HG03025 (cell line): Measurements from ENCODE around the gene KAZN.

Source experiments
- ATAC-seq: cut with Tn5 transposase; IDR thresholded peaks from one replicate; pipeline ENCODE4 v1.9.1; 2021; ENCODE audit warnings: mild to moderate bottlenecking, moderate library complexity; ENCODE audit not compliant: unreplicated experiment, low FRiP score

The KAZN gene

GRCh38 chr1:15058261-15058660 is 459.8 kb downstream of the KAZN start:
- ATAC-seq: no peak

DNA sequence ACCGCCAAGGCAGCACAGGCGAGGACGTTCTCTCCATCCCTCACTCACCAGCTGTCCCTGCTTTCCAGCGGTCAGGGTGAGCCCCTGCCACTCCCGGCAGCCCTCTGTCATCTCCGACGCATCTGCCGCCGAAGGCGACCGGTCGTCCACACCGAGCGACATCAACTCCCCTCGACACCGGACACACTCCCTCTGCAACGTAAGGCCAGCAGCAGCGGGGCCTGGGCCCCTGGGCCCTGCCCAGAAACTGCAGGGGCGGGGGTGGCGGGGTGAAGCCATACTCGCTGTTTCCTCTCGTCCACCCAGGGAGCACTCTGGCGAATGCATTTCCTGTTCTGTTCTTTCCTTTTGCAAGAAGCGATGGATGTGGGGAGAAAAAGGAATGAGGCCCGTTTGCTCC is 461.6 kb downstream of the KAZN start:
- no peak for ATAC-seq

GRCh38 chr1:15062479-15063099 is 464.1 kb downstream of the KAZN start:
- ATAC-seq: no peak

DNA sequence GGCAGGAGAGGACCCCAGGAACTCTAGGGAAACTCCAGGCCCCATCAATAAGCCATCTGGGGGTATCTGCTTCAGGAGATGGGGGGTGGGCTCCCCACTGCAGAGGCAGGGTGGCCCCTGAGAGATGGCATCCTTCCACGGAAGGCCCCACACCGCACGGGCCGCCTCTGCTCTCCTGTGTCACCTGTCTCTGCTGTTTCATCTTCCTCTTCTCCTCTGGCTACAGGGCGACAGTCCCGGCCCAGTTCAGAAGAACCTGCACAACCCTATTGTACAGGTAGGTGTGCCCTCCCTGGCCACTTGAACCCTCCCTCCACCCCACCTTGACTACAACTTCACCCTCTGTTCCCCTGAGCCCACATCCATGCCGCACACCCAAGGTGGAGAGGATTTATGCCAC is 464.9 kb downstream of the KAZN start:
- ATAC-seq: no peak

GRCh38 chr1:15063783-15064182 is 465.3 kb downstream of the KAZN start:
- ATAC-seq: no peak

DNA sequence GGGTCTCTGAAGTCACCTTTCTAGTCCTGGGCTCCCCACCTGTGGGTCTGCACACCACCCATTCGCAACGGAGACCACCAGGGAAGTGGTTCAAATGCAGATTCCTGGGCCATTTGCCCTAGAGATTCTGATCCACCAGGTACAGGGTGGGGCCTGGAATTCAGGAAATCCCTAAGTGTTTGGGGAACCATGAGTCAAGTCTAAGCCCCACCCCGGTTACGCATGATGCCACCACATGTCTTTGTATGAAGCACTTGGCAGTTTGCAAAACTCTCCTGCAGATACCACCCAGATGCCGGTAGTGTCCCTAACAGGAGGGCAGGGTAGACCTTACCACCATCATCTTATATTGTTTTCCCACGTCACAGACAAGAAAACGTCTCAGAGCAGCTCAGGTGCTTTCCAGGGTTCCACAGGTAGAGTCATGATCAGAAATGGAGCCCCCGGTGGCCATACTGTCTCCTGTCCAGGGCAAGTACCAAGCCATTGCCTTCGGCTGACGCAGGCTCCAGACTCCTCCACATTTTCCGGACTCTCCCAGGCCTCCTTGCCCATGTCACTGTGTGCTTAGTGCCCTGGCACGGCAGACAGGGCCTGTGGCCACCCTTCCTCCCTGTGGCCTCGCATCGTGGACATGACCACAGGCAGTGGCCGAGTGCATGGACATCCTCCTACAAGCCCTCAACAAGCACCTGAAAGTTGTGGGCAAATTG is 465.9 kb downstream of the KAZN start:
- ATAC-seq: no peak

GRCh38 chr1:15065291-15065690 is 466.8 kb downstream of the KAZN start:
- no peak for ATAC-seq

DNA sequence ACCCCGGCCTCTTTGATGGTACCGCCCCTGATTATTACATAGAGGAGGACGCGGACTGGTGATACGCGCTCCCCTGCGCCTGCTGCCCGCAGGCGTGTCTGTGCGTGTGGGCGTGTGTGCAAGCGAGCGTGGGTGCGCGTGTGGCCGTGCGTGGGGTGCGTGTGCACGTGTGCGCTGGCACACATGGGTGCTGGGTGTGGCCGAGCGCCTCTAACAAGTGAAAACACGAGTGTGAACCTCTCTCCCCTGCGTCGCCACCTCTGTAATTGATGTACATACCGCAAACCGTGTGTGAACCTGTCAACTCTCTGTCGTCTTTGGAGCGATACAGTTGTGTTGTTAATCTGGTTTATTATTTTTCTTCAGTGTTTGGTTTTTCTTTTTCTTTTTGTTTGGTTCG is 467.3 kb downstream of the KAZN start:
- no peak for ATAC-seq

DNA sequence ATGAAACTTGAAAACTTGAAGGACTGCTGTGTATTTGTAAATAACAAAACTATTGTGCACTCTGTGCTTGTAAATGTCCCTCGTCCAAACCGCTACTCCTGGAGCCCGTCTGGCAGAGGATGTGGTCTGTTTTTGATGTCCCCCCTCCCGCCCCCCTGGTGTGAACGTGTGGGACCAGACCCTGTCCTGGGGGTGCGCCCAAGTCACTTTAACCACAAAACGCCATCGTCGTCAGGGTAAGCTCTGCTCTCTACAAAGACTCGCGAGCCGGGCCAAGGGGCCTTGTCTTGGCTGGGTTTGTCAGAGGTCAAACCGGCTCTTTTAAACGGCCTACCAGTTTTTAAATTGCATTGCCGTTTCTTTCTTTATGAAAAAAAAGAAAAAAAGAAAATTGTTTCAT is 467.7 kb downstream of the KAZN start:
- no peak for ATAC-seq

- no peak for ATAC-seq
Measured at GRCh38 chr1:15067148-15067547, 468.7 kb downstream of the KAZN start.

DNA sequence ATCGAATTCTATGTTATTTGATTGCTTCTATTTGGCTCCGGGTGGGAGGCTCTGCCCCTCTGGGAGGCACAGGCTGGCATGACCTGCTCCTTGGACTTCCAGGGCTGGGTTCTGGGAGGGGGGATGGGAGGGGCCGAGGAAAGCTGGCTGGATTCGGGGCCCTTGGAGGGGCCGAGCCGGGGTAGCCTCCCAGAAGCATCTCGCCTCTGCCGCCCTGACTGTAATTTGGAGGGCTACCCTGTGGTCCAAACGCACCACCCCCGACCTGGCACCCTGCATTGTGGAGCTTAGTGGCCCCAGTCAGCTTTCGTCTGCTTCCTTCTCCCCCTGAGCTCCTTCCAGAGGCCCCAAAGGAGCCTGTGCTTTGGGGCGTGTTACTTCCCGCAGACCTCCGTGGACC is 469.7 kb downstream of the KAZN start:
- no peak for ATAC-seq

GRCh38 chr1:15068997-15069396 is 470.5 kb downstream of the KAZN start:
- no peak for ATAC-seq

DNA sequence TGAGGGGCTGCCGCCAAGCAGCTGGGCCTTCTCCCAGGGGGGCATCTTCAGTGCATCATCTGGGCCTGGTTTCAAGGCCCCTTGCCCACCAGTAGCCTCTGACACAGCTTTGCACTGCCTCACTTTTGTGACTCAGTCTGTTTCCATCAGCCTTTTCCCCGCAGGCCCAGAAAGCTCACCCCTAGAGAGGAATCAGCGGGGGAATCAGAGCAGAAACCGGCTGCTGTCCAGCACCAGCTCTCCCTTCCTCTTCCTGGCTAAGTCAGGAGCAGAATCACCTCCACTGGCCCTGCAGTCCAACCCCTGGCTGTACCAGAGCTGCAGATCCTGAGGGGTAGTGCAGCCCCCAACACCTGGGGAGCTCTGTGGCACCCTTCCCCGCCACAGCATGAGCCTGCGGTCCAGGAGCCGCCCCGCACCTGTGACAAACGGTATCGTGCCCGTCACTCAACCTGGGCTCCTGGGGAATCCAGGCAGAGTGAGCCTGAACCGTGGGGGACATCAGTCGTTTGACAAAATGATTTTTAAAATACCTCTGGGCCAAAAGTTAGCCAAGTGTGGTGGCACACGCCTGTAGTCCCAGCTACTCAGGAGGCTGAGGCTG is 471.8 kb downstream of the KAZN start:
- ATAC-seq: no peak

GRCh38 chr1:15071936-15072335 is 473.5 kb downstream of the KAZN start:
- ATAC-seq: no peak

DNA sequence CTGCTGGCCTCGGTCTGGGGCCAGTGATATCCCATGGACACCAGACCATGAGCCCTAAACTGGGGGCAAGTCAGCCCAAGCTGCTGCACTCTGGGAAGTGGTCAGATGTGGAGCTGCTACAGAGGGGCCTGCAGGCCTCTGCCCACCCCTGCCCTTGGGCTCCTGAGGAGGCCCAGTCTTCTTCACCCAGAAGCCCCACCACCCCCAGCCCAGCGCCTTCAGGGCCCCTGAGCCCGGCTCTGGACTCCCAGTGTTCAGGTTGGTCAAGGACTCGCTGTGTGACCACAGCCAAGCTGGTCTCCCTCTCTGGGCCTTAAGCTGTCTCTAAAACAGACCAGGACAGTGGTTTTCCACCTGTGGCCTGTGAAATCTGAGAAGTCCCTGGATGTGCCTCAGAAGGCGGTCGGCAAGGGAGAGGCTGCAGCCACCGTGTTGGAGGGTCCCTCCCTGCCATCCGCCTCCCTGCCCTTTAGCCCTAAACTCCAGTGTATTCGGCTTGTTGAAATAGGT is 475.4 kb downstream of the KAZN start:
- no peak for ATAC-seq

DNA sequence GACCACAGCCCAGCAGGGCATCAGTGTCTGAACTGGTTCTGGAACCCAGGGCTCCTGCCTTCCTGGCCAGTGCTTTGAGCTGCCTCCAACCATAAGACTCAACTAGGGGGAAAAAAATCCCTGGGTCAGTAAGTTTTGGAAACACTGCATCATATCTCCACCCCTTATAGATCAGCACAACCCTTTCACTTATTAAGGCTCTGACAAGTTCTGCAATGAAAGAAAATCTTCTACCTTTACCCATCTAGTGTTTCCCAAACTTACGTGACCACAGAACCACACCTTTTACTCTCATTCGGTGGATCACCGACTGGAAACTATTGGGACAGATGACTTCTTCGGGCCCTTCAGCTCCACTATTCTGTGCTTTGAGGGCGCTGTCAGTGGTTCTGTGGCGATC is 476.7 kb downstream of the KAZN start:
- ATAC-seq: no peak

- ATAC-seq: no peak
Measured at GRCh38 chr1:15075817-15076216, 477.3 kb downstream of the KAZN start.

DNA sequence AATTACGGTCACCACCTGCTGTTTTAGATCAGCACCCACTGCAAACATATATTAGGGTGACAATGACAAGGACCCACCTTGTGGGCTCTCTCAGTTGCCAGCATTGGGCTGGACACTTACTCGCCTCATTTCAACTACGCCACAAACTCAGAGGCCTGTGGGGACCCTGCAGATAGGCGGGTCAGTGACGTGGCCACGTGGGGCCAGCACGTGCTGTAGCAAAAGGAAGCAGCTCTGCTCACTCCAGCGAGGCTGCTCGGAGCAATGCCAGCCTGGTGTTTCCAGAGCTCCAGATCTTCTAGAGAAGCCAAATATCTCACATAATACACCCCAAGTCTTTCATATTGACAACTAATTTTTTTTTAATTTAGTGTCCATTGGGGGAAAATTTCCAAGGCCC is 478.3 kb downstream of the KAZN start:
- no peak for ATAC-seq

DNA sequence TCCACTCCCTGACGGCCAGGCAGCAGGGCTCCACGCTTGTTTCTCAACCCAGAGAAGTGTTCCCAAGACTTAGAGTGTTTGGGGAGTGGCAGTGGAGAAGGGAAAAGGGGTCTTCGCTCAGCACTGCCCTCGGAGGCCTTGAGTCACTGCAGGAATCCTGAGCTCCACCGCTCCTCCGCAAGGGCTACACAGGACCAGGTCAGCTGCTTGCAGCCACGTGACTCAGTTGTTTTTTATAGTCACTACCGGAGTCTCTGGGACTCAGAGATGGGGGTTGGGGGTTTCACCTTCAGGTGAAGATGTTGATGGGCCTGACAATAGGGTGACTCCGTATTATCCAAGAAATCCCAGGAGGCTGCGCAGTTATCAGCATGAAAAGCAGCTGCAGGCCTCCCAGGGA is 478.9 kb downstream of the KAZN start:
- ATAC-seq: no peak

- ATAC-seq: no peak
Measured at GRCh38 chr1:15080328-15081007, 482.0 kb downstream of the KAZN start.

GRCh38 chr1:15081102-15081501 is 482.6 kb downstream of the KAZN start:
- no peak for ATAC-seq
